ENCODE results near the gene SKIL.

Gene SKIL

DNA sequence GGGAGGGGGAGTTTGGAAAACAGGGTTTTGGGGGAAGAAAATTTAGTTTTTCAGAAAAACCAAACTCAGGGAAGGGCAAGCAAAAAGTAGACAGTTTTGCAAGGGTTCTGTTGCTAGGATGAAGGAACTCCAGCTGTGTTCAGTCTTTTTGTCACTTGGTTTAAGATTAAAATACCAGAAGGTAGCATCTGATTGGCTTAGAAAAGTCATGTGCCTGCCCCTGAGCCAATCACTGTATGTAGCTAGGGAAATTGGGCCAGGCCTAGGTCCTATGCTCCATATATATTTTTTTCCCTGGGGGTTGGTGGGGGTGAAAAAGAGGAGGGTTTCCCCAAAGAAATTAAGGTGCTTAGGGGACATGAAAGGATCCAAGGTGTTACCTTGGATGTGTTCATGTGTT lies 85.4 kb downstream of the SKIL start:
- TF ChIP-seq, protein P1, sequence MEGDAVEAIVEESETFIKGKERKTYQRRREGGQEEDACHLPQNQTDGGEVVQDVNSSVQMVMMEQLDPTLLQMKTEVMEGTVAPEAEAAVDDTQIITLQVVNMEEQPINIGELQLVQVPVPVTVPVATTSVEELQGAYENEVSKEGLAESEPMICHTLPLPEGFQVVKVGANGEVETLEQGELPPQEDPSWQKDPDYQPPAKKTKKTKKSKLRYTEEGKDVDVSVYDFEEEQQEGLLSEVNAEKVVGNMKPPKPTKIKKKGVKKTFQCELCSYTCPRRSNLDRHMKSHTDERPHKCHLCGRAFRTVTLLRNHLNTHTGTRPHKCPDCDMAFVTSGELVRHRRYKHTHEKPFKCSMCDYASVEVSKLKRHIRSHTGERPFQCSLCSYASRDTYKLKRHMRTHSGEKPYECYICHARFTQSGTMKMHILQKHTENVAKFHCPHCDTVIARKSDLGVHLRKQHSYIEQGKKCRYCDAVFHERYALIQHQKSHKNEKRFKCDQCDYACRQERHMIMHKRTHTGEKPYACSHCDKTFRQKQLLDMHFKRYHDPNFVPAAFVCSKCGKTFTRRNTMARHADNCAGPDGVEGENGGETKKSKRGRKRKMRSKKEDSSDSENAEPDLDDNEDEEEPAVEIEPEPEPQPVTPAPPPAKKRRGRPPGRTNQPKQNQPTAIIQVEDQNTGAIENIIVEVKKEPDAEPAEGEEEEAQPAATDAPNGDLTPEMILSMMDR (conservative IDR thresholded peaks at IDR 0.05; ENCODE audit: control insufficient read depth, insufficient read depth, low read depth, low read length), result no peak
- no peak for DNase-seq (ENCODE audit: low read depth)
- no peak overlapping the region for H3K4me3 ChIP-seq (ENCODE audit: control insufficient read depth, low read depth, low read length)

DNA sequence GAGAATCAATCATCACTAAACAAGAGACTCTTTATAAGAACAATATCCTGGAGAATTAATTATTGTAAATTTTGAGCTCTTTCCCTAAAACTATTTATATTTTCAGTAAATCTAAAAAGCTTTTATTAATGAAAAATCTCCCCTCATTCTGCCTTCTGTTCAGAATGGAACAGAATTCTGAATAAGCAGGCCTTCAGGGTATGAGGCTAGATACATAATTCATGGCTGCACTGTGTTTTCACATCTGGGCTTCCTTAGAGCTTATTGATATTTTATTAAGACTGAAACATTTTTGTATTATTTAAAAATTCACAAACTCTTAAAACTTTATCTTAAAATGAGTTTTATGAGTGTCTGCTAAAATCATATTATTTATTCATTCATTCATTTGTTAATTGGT lies 85.9 kb downstream of the SKIL start:
- DNase-seq (ENCODE audit: low read depth), result no peak
- TF ChIP-seq, protein P1 (conservative IDR thresholded peaks at IDR 0.05; ENCODE audit: control insufficient read depth, insufficient read depth, low read depth, low read length), result no peak
- H3K4me3 ChIP-seq (ENCODE audit: control insufficient read depth, low read depth, low read length), result no peak overlapping the region

Measured in fibroblast of mammary gland (primary cell).